Choroid plexus epithelial cell (primary cell): ENCODE measurements around the gene KCNK13.
A peak's percentile ranks its signal among the peaks of the same experiment; 100 is the strongest.

Experiments used
- DNase-seq: peaks from one replicate; pipeline ENCODE4 v3.0.0-alpha.2; 2010; ENCODE audit warnings: low read depth
- H3K4me3 ChIP-seq: 2 replicates; pipeline ENCODE4 v1.5.1; 2011; ENCODE audit warnings: low read depth, mild to moderate bottlenecking, control low read depth, low read length, moderate library complexity
- CTCF ChIP-seq: conservative IDR thresholded peaks from 2 replicates; pipeline ENCODE4 v1.5.1; 2011; ENCODE audit warnings: low read depth, mild to moderate bottlenecking, control low read depth, inconsistent platforms, low read length, moderate library complexity

KCNK13 gene

DNA sequence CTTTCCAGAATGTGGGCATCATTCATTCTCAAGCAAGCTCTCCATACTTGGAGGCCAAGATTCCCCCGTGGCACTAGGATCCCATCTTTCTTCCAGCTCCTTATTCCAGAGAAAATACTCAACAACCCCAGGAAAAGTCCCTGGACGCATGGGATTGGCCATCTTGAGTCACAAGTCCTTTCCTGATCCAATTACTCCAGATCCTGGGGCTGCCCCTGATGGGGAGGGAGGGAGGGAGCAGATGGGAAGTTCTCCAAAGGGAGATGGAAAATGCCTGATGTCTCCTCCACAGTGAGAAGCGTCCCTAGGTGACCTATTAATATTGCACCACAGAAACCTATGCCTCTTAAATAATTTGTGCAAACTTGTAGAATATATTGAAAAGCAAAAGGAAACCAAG, 12.4 kb upstream of the KCNK13 start:
- H3K4me3 ChIP-seq: no peak overlapping the region
- no peak for TF ChIP-seq CTCF
- DNase-seq: no peak

GRCh38 chr14:90050271-90050670, 11.5 kb upstream of the KCNK13 start:
- no peak for DNase-seq
- no peak overlapping the region for H3K4me3 ChIP-seq
- TF ChIP-seq CTCF: no peak

- TF ChIP-seq CTCF: no peak
- DNase-seq: no peak
- H3K4me3 ChIP-seq: no peak overlapping the region
Measured at GRCh38 chr14:90053044-90053443, 8.8 kb upstream of the KCNK13 start.

DNA sequence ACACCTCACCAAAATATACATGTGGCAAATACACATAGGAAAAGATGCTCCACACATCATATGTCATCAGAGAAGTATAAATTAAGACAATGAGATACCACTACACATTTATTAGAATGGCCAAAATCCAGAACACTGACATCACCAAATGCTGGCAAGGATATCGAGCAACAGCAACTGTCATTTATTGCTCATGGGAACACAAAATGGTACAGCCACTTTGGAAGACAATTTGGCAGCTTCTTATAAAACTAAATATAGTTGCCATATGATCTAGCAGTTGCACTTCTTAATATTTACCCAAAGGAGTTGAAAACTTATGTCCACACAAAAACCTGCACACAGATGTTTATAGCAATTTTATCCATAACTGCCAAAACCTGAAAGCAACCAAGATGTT, 7.0 kb upstream of the KCNK13 start:
- no peak overlapping the region for H3K4me3 ChIP-seq
- DNase-seq: no peak
- no peak for TF ChIP-seq CTCF

GRCh38 chr14:90056826-90057225, 5.0 kb upstream of the KCNK13 start:
- H3K4me3 ChIP-seq: no peak overlapping the region
- no peak for TF ChIP-seq CTCF
- no peak for DNase-seq

DNA sequence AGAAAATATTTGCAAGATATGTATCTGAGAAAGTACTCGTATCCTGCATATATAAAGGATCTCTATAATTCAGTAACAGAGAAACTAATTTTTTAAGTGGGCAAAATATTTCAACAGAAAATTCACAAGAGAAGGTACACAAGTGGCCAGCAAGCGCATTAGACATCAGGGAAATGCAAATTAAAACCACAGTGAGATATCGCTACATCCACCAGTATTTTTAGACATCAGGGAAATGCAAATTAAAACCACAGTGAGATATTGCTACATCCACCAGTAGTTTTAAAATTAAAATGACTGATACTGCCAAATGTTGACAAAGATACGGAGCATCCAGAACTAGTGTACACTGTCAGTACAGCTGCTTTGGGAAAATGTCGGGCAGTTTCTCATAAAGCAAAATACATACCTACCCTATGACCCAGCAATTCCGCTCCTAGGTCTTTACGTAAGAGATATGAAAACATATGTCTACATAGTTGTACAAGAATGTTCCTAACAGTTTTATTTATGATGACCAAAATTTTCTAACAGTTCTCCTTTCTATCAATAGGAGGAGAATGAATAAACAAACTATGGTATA, 2.8 kb upstream of the KCNK13 start:
- no peak for DNase-seq
- H3K4me3 ChIP-seq: no peak overlapping the region
- no peak for TF ChIP-seq CTCF

GRCh38 chr14:90060312-90060964, 1.4 kb upstream of the KCNK13 start:
- TF ChIP-seq CTCF: peak; percentile 52
- DNase-seq: peak; percentile 56
- peak overlapping the region; percentile 58 for H3K4me3 ChIP-seq
